SKM-1 treated with dmso at 0.1 percent for 144 hours (cell line): ENCODE measurements around the gene SLC26A6.

ENCODE experiments used
- DNase-seq: peaks from one replicate; lab custom pipeline; 2025; ENCODE audit not compliant: unreplicated experiment; lab: John Stamatoyannopoulos, UW

Gene SLC26A6

DNA sequence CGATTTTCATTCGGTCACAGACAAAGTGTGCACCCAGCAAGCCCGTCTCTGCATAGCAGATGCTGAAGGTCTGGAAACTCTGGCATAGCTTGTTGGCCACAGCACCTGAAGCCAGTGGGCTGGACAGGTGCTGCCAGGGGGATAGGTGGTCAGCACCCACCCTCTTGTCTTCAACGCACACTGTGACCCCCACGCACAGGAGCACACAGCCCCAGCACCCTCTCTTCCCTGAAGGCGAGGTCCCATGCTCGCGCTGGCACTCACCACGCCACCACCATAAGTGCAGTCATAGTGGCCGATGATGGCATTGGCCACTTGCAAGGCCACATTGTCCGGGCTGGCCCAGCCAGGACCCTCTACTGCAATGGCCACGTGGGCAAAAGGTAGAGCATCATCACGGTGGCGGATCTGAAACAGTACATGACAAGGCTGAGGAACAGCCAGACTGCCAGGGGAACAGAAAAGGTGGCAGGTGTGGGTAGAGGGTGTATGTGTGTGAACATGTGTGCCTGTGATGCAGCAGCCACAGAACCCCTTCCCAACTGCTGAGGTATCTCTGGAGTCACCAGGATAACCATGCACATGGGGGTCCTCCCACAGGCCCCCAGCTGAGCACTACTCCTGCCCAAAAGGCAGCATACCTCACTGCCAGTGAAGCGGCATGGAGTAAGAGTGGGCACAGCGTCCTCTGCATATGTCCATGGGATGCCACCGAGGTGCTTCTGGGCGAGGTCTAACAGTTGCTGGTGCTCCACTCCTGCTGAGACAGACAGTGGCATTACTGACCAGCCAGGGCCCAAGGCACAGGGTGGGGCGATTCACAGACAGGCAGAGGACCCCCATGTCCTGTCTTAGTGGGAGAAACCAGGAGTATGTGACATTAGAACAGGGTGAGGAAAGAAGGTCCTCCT is 34.3 kb downstream of the SLC26A6 start:
- DNase-seq = no peak

DNA sequence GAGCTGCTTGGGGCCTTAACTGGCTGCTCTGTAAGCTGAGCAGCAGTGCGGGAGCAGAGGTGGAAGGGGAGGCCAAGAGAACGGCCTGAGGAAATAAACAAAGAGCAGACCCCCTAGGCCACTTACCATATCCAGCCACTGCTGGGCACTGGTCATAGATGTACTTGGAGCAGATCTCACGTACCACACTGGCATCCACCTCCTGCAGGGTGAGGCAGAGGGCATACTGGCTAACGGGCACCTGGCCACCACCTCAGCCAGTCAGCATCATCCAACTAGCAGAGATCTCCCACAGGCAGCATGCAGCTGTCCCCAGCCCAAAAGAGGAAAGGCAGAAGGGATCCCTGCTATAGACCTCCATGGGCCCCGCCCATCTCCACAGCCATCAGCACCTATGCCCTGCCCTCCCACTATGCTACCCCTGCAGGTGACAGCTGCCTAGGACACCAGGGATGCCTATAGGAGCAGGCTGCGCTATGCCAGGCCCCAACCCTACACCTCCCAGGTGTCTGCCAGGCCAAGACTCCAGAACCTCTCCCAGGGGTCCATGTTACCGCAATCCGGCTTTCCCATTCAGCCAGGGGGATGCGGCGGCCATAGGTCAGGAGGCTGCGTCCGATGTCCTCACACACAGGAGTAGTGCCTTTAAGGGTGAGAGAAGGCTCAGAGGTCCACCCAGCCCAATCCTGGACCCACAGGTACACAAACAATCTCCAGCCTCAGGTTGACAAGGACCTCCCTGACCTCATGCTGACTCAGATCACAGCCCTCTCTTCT is 35.6 kb downstream of the SLC26A6 start:
- DNase-seq = no peak

DNA sequence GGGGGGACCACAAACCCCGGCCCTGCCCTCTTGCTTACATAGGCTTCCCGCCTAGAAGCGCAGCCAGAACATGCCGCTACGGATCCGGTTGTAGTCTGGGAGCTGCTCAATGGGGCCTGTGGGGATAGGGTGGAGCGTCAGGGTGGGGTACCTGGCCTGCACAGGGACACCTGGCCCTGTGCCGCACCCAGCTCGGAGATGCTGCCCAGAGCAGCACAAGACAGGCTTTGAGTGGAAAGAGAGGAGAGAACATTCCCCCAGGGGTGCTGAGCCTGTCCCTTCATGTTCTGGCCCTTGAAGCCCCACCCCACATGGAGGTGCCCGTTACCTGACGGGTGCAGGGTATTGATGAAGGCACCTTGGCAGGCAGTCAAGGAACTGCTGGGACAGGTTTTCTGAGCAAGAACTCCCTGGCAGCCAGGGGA is 36.2 kb downstream of the SLC26A6 start:
- DNase-seq = no peak

DNA sequence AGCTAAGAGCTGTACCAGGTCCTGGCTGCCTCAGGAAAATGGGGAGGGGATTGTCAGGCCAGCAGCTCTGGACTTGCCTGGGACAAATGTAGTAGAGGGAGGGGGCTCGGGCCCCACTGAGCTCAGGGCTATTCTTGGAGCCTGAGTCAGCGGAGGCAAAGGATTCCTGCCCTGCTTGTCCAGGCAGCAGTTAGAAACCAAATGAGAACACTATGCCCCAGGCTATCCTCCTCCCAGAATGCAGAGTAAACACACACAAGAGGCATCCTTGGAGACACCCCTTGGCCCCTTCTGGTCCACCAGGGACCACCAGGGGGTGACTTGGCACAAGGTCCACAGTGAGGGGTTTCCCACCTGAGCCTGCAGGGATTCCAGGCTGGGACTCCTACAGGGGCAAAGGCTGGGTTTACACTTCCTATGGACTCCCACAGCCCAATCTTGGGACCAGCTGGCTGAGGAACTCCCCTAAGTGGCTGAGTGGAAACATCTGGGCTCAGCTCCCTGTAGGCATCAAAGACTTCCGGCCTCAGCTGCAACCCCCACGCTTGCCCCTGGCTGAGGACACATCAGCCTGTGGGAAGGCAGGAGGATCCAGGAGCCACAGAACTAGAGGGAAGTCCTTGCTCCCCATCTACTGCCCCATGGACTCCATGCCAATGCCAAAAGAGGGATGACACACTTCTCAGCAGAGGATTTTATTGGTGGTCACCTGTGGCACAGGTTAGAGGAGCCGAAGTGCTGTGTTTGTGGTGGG is 36.8 kb downstream of the SLC26A6 start:
- no peak for DNase-seq

DNA sequence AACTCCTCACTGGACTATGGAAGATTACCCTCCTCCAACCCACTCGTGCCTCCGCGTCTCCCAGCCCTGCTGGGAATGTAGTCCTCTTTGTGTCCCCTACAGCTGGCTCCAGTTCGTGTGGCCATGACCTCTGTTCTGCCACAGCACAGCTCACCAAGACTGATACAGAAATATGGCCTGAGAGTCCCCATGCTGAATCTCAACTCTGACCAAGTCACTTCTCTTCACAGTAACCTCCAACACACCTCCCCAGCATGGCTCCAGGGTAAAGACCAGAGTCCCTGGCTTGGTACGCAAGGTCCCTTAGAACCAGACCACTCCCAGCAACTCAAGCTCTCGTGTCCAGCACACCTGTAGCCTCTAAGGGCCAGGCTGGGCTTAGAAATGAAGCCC is 37.9 kb downstream of the SLC26A6 start:
- DNase-seq = no peak

DNA sequence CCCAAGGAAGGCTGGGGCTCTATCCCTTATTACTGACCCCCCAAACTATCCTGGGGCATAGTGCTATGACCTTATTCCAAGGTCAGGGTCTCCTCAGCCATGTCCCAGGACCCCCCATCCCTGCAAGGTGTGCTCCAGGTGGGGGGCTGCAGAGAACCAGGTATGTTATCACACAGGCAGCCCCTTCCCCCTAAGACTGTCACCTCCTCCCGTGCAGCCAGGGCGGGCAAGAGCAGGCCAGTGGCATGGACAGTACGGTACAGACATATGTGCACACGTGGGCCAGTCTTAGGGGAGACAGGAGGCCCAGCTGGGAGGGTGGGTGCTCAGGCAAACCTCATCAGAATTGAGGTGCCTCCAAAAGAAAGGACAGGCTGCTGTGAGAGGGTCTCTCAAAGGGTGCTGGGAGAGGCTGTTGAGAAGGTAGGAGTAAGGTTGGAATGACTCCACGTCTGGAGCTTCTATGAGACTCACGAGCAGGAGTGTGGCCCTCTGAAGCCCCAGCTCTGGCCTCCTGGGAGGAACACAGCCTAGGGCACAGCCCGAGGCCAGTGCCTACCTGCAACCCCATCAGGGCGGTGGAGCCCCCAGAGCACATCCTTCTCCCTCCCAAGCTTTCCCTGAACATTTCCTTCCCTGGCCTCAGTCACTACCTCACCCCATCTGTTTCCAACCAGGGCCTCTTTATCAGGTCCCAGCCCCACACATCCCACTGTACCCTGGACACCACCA is 38.4 kb downstream of the SLC26A6 start:
- DNase-seq = no peak

DNA sequence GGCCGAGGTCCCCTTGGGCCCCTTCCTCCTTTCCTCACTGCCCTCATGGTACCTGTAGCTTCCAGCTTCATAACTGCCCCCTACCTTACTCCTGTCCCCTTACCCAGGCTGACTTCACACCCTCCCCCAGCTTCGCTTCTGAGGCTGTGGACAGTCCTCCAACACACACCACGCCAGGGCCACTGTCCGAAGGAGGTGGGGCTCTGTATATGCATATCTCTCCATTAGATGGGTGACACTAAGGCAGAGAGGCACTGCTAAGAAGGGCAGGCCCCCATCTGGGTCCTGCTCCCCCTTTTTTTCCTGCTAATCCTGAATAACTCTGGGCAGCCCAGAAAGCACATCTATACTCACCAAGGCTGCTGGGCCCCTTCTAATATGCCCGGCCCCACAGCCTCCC is 39.1 kb downstream of the SLC26A6 start:
- no peak for DNase-seq

DNA sequence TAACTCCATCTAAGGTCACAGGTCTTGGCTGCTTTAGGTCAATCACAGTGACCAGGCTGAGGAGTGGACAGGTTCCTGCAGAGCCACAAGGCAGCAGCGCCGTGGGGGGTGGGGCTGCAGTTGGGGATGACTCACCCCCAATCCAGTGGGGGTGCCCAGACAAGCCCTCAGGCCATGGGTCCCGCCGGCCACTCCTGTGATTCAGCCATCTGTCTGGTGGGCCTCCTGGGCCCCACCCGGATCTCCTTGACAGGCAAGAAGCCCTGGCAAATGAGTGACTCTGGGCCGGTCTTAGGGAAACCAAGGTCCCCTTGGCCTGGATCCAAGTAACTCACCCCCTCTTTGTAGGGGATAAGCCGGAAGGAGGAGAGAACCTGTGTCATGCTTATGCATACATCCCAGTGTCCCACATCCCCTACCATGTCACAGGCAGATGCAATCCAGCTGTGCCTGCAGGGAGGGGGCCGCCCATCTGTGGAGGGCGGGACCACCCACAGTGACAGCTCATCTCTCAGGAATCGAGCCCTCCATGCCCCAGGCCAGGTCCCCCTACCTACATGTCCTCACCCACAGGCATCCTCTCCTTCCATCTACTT is 39.6 kb downstream of the SLC26A6 start:
- DNase-seq = no peak

DNA sequence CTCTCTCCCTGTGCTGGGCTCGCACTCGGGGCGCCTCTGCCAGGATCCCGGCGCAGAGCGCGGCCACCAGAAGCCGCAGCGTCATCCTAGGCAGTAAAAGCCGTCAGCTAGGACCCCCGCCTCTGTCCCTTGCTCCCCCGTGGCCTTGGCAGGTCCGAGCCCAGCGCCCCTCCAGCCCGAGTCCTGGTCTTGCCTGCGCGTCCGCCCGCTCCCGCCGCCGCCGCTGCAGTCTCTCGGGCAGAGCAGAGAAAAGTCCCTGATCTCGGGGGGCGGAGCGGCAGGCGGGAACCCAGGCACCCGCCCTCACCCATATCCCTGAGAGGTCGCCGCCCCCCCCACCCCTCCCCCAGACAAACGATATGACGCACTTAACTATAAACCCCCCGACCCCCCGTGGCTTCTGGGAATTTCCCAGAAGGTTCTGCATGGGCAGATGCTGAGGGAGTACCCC is 40.2 kb downstream of the SLC26A6 start, which contains the start of gene COL7A1:
COL7A1 (minus strand) TSS at position 255 of the 451 bp plus-strand sequence; CDS start at position 85, 170 bp downstream.
- no peak for DNase-seq

DNA sequence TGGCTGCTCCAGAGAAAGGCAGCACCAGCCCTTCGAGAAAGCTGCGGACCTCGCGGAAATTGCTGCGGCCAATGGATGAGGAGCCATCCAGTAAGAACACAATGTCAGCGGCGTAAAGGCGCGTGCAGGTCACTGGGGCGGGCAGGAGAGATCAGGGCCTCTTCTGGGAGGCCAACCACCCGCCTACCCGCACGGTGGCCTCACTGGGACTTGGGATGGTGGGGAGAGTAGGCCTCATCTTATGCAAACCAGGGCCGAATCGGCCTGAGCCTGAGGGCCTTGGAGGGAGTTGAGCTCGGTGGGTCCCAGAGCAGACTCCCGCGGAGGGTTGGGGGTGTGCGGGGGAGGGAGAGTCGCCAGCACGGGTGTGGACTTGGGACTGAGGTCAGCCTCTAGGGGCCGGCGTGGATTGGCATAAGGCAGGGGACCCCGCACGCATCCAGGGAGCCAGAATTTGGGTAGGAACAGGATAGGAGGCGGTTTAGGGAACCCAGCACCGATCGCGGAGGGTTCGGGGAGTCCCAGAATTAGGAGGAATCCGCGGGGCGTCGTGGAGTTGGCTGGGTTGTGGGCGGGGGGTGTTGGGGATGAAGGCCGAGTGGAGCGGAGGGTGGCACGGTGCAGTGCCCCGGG is 40.7 kb downstream of the SLC26A6 start:
- no peak for DNase-seq

DNA sequence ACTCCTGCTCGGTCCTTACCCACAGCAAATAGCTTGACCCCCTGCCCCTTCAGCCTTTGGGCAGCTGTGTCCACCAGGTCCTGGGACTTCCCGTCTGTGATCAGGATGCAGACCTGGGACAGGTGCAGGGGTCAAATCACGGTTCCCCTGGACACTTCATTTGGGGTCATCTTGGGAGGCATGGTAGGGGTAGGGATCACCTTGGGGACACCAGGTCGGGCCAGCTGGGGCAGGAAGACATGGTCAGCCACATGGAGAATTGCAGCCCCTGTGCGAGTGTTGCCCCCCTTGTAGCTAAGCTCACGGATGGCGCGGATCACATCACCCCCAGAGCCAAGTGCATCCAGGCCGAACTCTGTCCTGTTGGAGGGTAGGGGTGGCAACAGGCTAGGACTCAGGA is 41.9 kb downstream of the SLC26A6 start:
- DNase-seq = no peak

DNA sequence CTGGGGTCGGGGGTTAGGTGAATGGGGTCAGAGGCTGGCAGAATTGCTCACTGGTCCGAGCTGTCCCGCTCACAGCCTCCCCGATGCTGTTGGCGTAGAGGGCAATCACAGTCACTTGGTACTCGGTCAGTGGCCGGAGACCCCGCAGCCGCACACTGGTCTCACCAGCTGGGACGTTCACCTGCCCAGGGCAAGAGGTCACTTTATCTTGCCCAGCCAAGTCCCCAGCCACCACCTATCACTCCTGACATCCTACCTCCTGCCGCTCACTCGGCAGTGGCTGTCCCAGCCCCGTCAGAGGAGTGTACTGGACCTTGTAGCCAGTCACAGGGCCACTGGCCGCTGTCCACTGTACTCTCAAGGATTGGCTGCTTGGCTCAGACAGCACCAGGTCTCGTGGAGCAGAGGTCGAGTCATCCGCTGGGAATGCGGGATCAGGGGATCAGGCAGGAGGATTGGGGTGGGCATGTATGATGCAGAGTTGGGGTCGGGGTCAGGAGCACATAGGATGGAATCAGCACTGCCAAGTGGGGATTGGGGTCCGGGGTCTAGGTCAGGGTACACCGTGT is 42.7 kb downstream of the SLC26A6 start:
- no peak for DNase-seq

DNA sequence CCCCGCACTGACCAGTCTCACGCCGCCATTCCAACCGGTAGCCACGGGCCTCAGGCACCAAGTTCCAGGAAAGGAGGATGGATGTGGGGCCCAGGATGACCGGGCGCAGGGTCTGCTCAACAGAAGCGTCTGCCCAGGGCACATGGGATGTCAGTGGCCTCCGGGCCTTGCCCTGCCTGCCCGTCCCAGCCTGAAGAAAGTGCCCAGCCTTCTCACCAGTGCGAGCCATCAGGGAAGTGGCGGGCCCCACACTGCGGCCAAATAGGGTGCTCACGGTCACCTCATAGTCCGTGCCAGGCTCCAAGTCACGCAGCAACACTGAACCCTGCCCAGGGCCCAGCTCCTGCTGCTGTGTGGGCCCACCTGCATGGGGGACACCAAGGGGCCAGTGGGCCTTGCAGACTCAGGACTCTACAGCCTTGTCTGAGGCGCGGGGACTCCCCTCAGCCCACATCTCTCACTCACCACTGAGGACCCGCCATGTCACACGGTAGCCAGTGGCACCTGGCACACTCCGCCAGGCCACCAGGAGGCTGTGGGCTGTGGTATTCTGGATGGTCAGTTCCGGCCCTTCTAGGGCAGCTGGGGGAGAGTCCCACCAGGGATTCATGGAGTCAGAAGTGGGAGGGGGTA is 43.3 kb downstream of the SLC26A6 start:
- DNase-seq = no peak

DNA sequence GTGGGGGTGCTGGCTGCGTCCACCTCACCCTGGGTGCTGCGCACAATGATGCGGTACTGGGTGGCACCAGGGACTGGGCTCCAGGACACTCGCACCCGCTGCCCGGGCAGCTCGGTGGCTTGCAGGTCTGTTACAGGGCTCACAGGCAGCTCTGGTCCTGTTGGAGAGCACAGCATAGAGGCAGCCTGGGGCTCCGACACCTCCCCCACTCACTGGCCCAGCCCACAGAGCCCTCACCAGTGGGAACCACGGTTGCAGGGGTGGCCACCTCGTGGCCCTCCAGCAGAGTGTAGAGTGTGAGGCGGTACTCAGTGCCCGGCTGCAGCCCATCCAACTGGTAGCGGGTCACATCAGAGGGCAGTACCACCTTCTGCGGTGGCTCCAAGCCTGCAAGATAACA is 43.8 kb downstream of the SLC26A6 start:
- no peak for DNase-seq

DNA sequence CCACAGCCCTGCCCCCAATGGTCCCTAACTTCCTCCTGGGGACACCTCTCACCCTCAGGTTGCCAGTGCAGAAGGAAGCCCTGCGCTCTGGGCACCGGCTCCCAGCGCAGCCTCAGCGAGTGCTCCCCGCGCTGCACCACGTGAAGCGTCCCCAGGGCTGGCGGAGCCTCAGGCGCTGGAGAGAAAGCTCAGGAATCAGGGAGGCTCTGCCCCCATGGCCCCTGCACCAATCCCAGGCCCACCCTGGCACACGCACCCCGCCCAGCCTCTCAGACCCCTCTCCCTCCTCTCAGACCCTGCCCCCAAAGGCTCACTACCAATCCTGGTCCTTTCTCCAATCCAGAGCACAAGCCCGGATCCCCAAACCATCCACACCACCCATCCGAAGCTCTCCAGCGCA is 47.0 kb downstream of the SLC26A6 start:
- no peak for DNase-seq

DNA sequence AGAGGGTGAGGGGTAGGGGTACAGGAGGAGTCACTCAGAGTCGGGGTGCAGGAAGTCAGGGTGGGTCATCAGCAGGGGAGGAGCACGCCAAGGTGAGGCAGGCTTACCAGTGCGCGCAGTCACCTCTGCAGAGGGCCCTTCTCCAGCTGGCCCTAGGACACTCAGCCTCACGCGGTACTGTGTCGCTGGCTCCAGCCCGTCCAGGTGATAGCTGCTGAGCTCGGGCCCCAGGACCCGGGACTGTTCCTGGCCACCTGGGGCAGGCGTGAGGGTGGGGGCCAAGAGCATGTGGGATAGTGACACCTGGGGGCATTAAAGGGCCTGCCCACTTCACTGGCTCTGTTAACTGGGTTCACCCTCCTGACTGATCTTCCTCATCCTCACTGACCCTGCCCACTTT is 47.6 kb downstream of the SLC26A6 start:
- no peak for DNase-seq

DNA sequence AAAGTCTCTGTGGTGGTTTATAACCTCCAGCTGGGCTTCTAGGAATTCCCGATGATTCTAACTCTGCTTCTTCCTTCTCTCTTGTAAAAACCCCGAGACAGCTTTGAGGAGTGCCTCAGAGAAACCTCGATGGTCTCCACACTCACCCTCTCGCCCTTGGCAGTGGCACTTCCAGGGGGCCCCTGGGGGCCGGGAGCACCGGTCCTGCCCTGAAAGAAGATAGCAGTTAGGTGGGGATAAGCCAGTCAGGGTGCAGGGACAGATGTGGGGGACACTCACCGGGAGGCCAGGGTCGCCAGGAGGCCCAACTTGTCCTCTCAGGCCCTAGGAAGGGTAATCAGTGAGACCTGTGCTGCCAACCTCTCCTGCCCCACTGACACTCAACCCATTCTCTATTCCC is 49.9 kb downstream of the SLC26A6 start:
- no peak for DNase-seq

DNA sequence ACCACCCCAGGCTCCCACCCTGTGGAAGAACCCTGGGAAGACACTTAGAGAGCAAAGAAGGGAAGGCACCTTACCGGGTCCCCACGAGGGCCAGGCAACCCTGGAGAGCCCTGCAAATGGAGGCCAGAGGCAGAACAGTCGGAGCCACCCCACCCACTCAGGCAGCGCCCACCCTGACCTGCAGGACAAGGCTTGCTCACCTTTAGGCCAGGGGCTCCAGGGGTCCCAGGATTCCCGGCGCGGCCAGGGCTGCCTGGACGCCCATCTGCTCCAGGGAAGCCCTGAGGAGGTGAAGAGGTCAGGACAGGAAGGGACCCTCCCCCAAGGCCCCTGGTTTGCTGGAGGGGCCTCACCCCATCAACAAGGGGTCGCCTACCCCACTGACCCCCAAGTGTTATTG is 50.4 kb downstream of the SLC26A6 start:
- DNase-seq = no peak
